ENCODE data around the gene SLC4A2. TPM values are rescaled to one million over a fixed set of nuclear protein-coding genes. Genes with fewer than 3 reads are reported as not detected.

Gene SLC4A2
- total RNA-seq, 2 donors from 2014 or later, result 55.3 to 114 TPM

DNA sequence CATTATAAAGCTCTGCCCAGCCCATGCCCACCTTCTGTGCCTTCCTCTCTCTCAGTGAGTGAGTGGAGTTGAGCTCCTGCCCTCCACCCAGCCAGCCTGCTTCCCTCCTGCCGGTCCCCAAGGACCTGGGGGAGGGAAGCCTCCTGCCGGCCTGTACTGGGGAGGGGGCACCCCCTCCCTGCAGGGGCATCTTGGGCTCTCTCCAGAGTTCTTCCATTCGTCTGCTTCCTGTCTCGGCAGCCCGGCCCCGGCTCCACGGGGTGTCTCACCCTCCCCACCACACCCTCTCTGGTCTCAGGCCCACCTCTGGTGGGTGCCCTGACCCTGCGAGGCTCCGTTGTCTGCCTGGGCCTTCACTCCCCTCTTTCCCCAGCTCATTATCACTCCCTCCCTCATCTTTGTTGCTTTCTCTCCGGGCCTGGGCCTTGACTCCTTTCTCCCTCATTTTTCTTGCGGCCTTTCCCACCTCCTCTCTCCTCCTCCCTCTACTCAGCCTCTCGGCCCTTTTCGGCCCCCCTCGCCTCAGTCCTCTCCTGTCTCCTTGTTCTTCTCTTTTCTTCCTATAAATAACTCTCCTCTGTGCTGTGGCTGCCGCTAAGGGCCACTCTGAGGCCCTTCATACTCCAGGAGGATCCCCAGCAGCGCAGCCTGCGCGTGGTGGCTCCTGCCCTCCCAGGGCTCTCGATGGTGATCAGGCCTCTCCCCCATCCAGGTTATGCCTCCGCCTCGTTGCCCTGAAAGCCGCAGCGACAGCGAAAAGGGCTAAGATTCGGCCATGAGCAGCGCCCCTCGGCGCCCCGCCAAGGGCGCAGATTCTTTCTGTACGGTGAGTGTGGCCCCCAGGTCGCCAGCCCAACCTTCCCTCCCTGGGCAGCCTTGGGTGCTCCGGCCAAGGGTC lies 2.1 kb downstream of the SLC4A2 start:
- Histone ChIP-seq H3K4me3 (peak overlapping the region in 1 of 2 donors; percentile 85), H3K27me3 (no peaks in the 10 kb centered on the region), H3K9me3 (no peaks in the 10 kb centered on the region), H3K36me3 (peaks cover 24% of the 10 kb centered on the region), H3K27ac (peak overlapping the region; percentile 94 to 97), H3K4me1 (peaks cover 0 to 62% of the 10 kb centered on the region in 2 donors)
- DNase-seq (ENCODE audit: low spot score), result no peak
- TF ChIP-seq, protein P1, sequence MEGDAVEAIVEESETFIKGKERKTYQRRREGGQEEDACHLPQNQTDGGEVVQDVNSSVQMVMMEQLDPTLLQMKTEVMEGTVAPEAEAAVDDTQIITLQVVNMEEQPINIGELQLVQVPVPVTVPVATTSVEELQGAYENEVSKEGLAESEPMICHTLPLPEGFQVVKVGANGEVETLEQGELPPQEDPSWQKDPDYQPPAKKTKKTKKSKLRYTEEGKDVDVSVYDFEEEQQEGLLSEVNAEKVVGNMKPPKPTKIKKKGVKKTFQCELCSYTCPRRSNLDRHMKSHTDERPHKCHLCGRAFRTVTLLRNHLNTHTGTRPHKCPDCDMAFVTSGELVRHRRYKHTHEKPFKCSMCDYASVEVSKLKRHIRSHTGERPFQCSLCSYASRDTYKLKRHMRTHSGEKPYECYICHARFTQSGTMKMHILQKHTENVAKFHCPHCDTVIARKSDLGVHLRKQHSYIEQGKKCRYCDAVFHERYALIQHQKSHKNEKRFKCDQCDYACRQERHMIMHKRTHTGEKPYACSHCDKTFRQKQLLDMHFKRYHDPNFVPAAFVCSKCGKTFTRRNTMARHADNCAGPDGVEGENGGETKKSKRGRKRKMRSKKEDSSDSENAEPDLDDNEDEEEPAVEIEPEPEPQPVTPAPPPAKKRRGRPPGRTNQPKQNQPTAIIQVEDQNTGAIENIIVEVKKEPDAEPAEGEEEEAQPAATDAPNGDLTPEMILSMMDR (IDR thresholded peaks at IDR 0.05), result no peak

DNA sequence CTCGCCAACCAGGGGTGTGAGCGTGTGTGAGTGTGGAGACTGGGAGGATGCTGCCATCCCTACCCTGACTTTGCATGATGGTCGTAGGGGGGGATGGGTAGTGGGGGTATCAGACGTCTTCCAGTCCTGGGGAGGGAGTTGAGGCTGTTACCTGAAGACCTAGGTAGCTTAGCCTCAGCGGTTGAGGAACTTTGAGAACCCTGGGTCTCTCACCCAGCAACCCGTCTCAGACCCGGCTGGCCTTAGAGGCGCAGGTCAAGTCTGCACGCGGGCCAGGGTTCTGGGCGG lies 2.7 kb downstream of the SLC4A2 start:
- DNase-seq (ENCODE audit: low spot score), result no peak
- Histone ChIP-seq H3K36me3 (peaks cover 30% of the 10 kb centered on the region), H3K4me1 (peaks cover 0 to 56% of the 10 kb centered on the region in 2 donors), H3K27me3 (no peaks in the 10 kb centered on the region), H3K27ac (peak overlapping the region; percentile 94 to 97), H3K4me3 (no peak overlapping the region), H3K9me3 (no peaks in the 10 kb centered on the region)
- TF ChIP-seq, protein P1 (IDR thresholded peaks at IDR 0.05), result no peak

DNA sequence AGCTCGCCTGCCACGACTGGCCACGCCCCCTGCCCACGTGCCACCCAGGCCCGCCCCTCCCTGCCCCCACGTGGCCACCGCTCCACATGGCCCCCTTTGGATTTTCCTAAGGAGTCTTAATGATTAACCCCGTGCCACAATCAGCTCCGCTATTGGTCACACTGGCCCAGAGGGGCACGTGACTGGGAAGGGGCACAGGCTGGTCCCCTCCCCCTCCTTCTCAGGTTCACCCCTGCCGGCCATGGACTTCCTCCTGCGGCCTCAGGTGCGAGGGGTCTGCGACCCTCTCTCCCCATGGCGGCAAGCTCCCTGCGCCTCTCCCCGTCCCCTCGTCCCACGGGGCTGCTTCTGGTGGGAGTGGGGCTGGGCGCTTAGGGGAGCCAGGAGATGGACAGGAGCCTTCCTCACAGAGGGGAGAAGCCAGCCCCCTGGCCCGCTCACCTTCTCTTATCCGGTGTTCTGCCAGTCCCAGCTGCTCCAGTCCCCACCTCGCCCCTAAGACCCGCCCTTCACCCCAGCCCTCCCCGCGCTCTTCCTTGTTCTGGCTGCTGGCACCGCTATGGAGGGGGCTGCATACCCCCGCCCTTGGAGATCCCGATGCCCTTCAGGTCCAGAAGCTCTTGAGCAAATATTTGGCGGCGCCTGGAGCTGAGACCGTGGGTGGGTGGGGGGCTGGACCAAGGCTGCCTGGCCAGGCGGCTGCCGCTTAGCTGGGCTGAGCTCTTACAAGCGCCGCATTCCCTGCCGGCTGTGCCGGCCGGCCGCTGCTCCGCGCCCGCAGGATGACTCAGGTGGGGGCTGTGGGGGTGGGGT lies 3.2 kb downstream of the SLC4A2 start:
- Histone ChIP-seq H3K4me3 (peak overlapping the region in 1 of 2 donors; percentile 26), H3K27ac (peak overlapping the region; percentile 94 to 97), H3K9me3 (no peaks in the 10 kb centered on the region), H3K36me3 (peaks cover 35% of the 10 kb centered on the region), H3K4me1 (peaks cover 0 to 51% of the 10 kb centered on the region in 2 donors), H3K27me3 (no peaks in the 10 kb centered on the region)
- TF ChIP-seq, protein P1 (IDR thresholded peaks at IDR 0.05), result no peak
- no peak for DNase-seq (ENCODE audit: low spot score)

DNA sequence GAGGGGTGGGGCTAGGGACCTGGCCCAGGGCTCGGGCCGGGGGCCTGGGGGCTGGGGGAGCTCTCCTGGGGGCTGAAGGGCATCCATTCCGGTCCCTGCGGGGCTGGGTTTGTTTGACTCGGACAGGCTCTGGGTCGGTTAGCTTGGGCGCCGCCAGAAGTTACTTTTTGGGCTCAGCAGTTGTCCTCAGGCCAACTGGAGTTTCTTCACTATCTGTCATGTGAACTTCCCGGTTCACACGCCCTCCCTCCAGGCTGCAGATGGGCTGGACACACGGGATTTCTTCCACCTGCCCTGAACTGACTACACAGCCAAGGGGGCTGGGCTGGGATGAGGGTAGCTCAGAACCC lies 3.8 kb downstream of the SLC4A2 start:
- Histone ChIP-seq H3K4me1 (peaks cover 0 to 50% of the 10 kb centered on the region in 2 donors), H3K27ac (peak overlapping the region; percentile 94 to 97), H3K9me3 (no peaks in the 10 kb centered on the region), H3K36me3 (peaks cover 41% of the 10 kb centered on the region), H3K4me3 (peak overlapping the region in 1 of 2 donors; percentile 26), H3K27me3 (no peaks in the 10 kb centered on the region)
- DNase-seq (ENCODE audit: low spot score), result no peak
- TF ChIP-seq, protein P1 (IDR thresholded peaks at IDR 0.05), result no peak

DNA sequence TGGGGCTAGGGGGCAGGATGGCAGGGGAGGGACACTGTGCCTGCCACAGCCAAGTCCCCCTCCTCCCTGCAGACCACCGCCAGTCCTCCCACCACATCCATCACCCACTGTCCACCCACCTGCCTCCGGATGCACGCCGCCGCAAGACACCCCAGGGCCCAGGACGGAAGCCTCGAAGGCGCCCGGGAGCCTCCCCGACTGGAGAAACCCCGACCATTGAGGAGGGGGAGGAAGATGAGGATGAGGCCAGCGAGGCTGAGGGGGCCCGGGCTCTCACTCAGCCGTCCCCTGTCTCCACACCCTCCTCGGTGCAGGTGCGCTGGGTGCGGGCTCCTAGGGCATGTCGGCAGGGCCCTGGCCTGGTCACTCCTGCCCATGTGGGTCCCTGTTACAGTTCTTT lies 5.1 kb downstream of the SLC4A2 start:
- H3K4me1 ChIP-seq, result peaks cover 0 to 40% of the 10 kb centered on the region in 2 donors
- TF ChIP-seq, protein P1 (IDR thresholded peaks at IDR 0.05), result no peak
- no peak for DNase-seq (ENCODE audit: low spot score)

More for the DNA sequence above, 5.1 kb downstream of the SLC4A2 start:
- H3K9me3 ChIP-seq, result no peaks in the 10 kb centered on the region
- H3K4me3 ChIP-seq, result no peak overlapping the region
- no peaks in the 10 kb centered on the region for H3K27me3 ChIP-seq
- H3K36me3 ChIP-seq, result peaks cover 54% of the 10 kb centered on the region
- no peak overlapping the region for H3K27ac ChIP-seq
